Panc1 (cell line): ENCODE results near the gene DUSP3.

ENCODE experiments used
- SIN3A ChIP-seq: IDR thresholded peaks from 2 replicates; pipeline ENCODE4 v1.6.1; 2012; ENCODE audit warnings: low read depth, mild to moderate bottlenecking, low read length, moderate library complexity, borderline replicate concordance; ENCODE audit not compliant: insufficient read depth
- TF ChIP-seq, protein P1 (sequence below): fragments of 450-650 bp; IDR thresholded peaks from 2 replicates; pipeline ENCODE4 v1.5.1; 2017; ENCODE audit warnings: mild to moderate bottlenecking

DNA sequence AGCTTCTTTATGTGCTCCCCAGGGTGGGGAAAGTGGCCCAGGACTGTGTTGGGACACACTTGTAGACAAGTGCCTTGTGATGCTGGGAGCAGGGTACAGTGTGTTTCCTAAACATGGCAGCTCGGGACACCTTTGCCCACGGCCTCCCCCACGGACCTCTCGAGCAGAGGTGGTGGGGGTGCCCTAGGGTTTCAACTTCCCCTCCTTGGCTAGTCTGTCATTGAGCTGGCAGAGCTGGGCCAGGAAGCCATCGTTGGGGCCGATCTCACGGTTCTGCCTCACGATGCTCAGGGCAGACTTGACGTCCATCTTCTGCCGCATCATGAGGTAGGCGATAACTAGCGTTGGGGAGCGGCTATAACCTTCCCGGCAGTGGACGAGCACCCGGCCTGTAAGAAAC is 9.4 kb downstream of the DUSP3 start:
- TF ChIP-seq, protein P1, sequence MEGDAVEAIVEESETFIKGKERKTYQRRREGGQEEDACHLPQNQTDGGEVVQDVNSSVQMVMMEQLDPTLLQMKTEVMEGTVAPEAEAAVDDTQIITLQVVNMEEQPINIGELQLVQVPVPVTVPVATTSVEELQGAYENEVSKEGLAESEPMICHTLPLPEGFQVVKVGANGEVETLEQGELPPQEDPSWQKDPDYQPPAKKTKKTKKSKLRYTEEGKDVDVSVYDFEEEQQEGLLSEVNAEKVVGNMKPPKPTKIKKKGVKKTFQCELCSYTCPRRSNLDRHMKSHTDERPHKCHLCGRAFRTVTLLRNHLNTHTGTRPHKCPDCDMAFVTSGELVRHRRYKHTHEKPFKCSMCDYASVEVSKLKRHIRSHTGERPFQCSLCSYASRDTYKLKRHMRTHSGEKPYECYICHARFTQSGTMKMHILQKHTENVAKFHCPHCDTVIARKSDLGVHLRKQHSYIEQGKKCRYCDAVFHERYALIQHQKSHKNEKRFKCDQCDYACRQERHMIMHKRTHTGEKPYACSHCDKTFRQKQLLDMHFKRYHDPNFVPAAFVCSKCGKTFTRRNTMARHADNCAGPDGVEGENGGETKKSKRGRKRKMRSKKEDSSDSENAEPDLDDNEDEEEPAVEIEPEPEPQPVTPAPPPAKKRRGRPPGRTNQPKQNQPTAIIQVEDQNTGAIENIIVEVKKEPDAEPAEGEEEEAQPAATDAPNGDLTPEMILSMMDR = no peak
- TF ChIP-seq SIN3A = no peak
